HepG2 (cell line): ENCODE measurements around the gene ZNF888. TPM values are rescaled to one million over a fixed set of nuclear protein-coding genes. Genes with fewer than 3 reads are reported as not detected.

Experiments used
- ATAC-seq: fragments of 200-7000 bp; cut with Tn5 transposase; 3 replicates; pipeline ENCODE4 v1.9.1; 2020; ENCODE audit warnings: mild to moderate bottlenecking, moderate library complexity
- BruUV-seq: library from RNA; stranded (reverse); fragments of 400-500 nt; replicated peaks from 2 replicates; lab custom pipeline; 2021; lab: Mats Ljungman, UMichigan
- CTCF ChIA-PET: fragments of 300-600 bp; formaldehyde crosslinking; extraction: SDS; loops from one replicate; lab custom pipeline; 2021; ENCODE audit warnings: low total read pairs, inconsistent platforms, low intra/inter-chr PET ratio; lab: Yijun Ruan, JAX
- POLR2A ChIA-PET: fragments of 350-600 bp; sonication (Branson Sonifier 250); formaldehyde crosslinking; loops from one replicate; lab custom pipeline; 2020; ENCODE audit warnings: antibody characterized with exemption, inconsistent platforms; lab: Yijun Ruan, JAX
- DNase-seq: peaks from one replicate; pipeline ENCODE4 v3.0.0-alpha.2; 2015; ENCODE audit warnings: low spot score
- FAIRE-seq: peaks from 3 replicates; lab custom pipeline; 2011; peaks lifted over from hg19 to GRCh38; lab: Jason Lieb, UNC
- H2AFZ ChIP-seq: one replicate; pipeline ENCODE4 v1.6.1; 2011; ENCODE audit warnings: low read length, inconsistent platforms
- H3K27ac ChIP-seq: fragments of 300-600 bp; 3 replicates; pipeline ENCODE4 v1.8.0; 2011; ENCODE audit warnings: mixed run types, mild to moderate bottlenecking, mixed read lengths, low read length, inconsistent platforms; ENCODE audit not compliant: insufficient read depth; ENCODE audit errors: extremely low read length
- H3K27me3 ChIP-seq, 2 experiments: fragments of 200-600 bp in 1 of 2; 2 replicates in 1 of 2; 3 replicates in 1 of 2; pipeline versions ENCODE4 v1.6.0 to v1.8.0; 2011; ENCODE audit warnings: low read length in 2 of 2, mild to moderate bottlenecking in 2 of 2, moderate library complexity in 2 of 2, inconsistent platforms in 1 of 2; ENCODE audit not compliant: insufficient read depth in 2 of 2, control insufficient read depth in 1 of 2
- H3K36me3 ChIP-seq, 2 experiments: fragments of 200-600 bp in 1 of 2; replicated peaks in 1 of 2; 2 replicates in 1 of 2; 3 replicates in 1 of 2; pipeline versions ENCODE4 v1.5.1 to v1.8.0; 2011; ENCODE audit warnings: low read length in 2 of 2, inconsistent platforms in 1 of 2; ENCODE audit not compliant: insufficient read depth in 2 of 2, control insufficient read depth in 1 of 2
- H3K4me1 ChIP-seq: 2 replicates; pipeline ENCODE4 v1.5.1; 2012; ENCODE audit warnings: low read length, inconsistent platforms; ENCODE audit not compliant: insufficient read depth
- H3K4me2 ChIP-seq: 2 replicates; pipeline ENCODE4 v1.6.0; 2011; ENCODE audit warnings: low read depth, low read length, inconsistent platforms
- H3K4me3 ChIP-seq, 3 experiments: fragments of 200-600 bp in 1 of 3; sonication (generic), shearing (Covaris generic) in 1 of 3; replicated peaks in 1 of 3; 2 replicates each; pipeline ENCODE4 v1.5.1; 2011 to 2016; ENCODE audit warnings: low read length in 3 of 3, inconsistent platforms in 2 of 3, low read depth in 2 of 3, mild to moderate bottlenecking in 2 of 3, control low read depth in 1 of 3, mixed read lengths in 1 of 3; ENCODE audit not compliant: insufficient read depth in 1 of 3
- H3K79me2 ChIP-seq: one replicate; pipeline ENCODE4 v1.6.1; 2011; ENCODE audit warnings: low read length, inconsistent platforms; ENCODE audit not compliant: insufficient read depth
- H3K9ac ChIP-seq: 2 replicates; pipeline ENCODE4 v1.6.0; 2011; ENCODE audit warnings: mild to moderate bottlenecking, low read depth, low read length, inconsistent platforms; ENCODE audit not compliant: insufficient read depth
- H3K9me3 ChIP-seq: 2 replicates; pipeline ENCODE4 v1.5.1; 2012; ENCODE audit warnings: mild to moderate bottlenecking, low read length
- H4K20me1 ChIP-seq: 2 replicates; pipeline ENCODE4 v1.6.0; 2011; ENCODE audit warnings: inconsistent platforms, mild to moderate bottlenecking, low read length, moderate library complexity; ENCODE audit not compliant: insufficient read depth
- CBFB ChIP-seq: sonication (generic); formaldehyde crosslinking; IDR thresholded peaks from 2 replicates; pipeline ENCODE4 v1.4.0; 2020; ENCODE audit warnings: missing genetic modification reagents
- KLF16 ChIP-seq, 2 experiments: sonication (generic) in 1 of 2; formaldehyde crosslinking in 1 of 2; IDR thresholded peaks; 2 replicates each; pipeline versions ENCODE4 v1.6.1 to v1.8.0; 2016 to 2023; ENCODE audit warnings: missing genetic modification reagents in 2 of 2, missing compliant biosample characterization in 1 of 2
- NCOA2 ChIP-seq: sonication (generic); formaldehyde crosslinking; IDR thresholded peaks from 2 replicates; pipeline ENCODE4 v1.8.0; 2022; ENCODE audit warnings: inconsistent platforms
- NFATC3 ChIP-seq: sonication (generic); formaldehyde crosslinking; IDR thresholded peaks from 2 replicates; pipeline ENCODE4 v1.5.1; 2020; ENCODE audit warnings: mild to moderate bottlenecking, missing genetic modification reagents
- PCBP1 ChIP-seq: fragments of 200-400 bp; formaldehyde crosslinking; IDR thresholded peaks from 2 replicates; pipeline ENCODE4 v1.6.1; 2017; ENCODE audit warnings: mild to moderate bottlenecking, low read depth, low read length, borderline replicate concordance
- PLRG1 ChIP-seq: fragments of 450-650 bp; conservative IDR thresholded peaks from 2 replicates; pipeline ENCODE4 v1.6.1; 2016
- ZBTB44 ChIP-seq: sonication (generic); formaldehyde crosslinking; IDR thresholded peaks from 2 replicates; pipeline ENCODE4 v1.4.0; 2020; ENCODE audit warnings: missing genetic modification reagents
- ZC3H13 ChIP-seq: sonication (generic); formaldehyde crosslinking; IDR thresholded peaks from 2 replicates; pipeline ENCODE4 v1.8.1; 2023; ENCODE audit warnings: mild to moderate bottlenecking, missing genetic modification reagents, moderate library complexity
- ZFAT ChIP-seq: sonication (generic); formaldehyde crosslinking; conservative IDR thresholded peaks from 2 replicates; pipeline ENCODE4 v1.8.1; 2023; ENCODE audit warnings: missing genetic modification reagents, inconsistent platforms
- ZNF18 ChIP-seq: sonication (generic); formaldehyde crosslinking; IDR thresholded peaks from 2 replicates; pipeline ENCODE4 v1.8.0; 2022; ENCODE audit warnings: mild to moderate bottlenecking, missing genetic modification reagents; ENCODE audit not compliant: insufficient replicate concordance
- ZNF713 ChIP-seq: sonication (generic); formaldehyde crosslinking; IDR thresholded peaks from 2 replicates; pipeline ENCODE4 v1.4.0; 2020; ENCODE audit warnings: mild to moderate bottlenecking, missing genetic modification reagents
- ZNF749 ChIP-seq: sonication (generic); formaldehyde crosslinking; IDR thresholded peaks from 2 replicates; pipeline ENCODE4 v1.8.0; 2022; ENCODE audit warnings: mild to moderate bottlenecking, missing genetic modification reagents, moderate library complexity, borderline replicate concordance
- WGBS: methylation state at CpG from one replicate; pipeline ENCODE4 v1.1.6; 2017; ENCODE audit warnings: low lambda C conversion rate; 5-methylcytosine and 5-hydroxymethylcytosine counted together
- in situ Hi-C: cut with HindIII; loops from 2 replicates; pipeline ENCODE4 v1.10.0; 2017; ENCODE audit warnings: low pct_unique_long_range_greater_than_20kb; ENCODE audit not compliant: extremely low pct_ligation_motif_present
- intact Hi-C: fragments of 100-400 bp; cut with micrococcal nuclease; formaldehyde crosslinking; loops from one replicate; pipeline ENCODE4 v1.10.0; 2022; ENCODE audit not compliant: unreplicated experiment
- polyA plus RNA-seq, 8 experiments: library from polyadenylated mRNA; depleted of rRNA in 3 of 8; stranded (reverse) in 7 of 8; unstranded in 1 of 8; fragments of >200 nt; fragmentation: Illumina TruSeq in 4 of 8; extraction: Trizol in 4 of 8; gene quantifications; 2 replicates each; pipeline versions ENCODE4 v1.2.1 to v1.2.3, GENCODE V29; 2011 to 2016; ENCODE audit warnings: low read depth in 4 of 8, missing spikeins in 1 of 8, mixed read lengths in 1 of 8; ENCODE audit not compliant: insufficient read depth in 1 of 8
- total RNA-seq, 5 experiments: library from RNA; depleted of rRNA; stranded (reverse); fragments of >200 nt; fragmentation: Illumina TruSeq; extraction: Trizol; gene quantifications; 2 replicates each; pipeline ENCODE4 v1.2.3, GENCODE V29; 2016; ENCODE audit warnings: low read depth in 1 of 5
- TF ChIP-seq, protein P1 (sequence below): sonication (generic); formaldehyde crosslinking; conservative IDR thresholded peaks from 2 replicates; pipeline ENCODE4 v1.4.0; 2020; ENCODE audit warnings: missing genetic modification reagents

ZNF888 gene
- total and polyA plus RNA-seq, 2 of the 13 experiments (the other 11 are each of a cell fraction or from before 2014, with no cell fraction given) = 1.7 to 7.6 TPM

GRCh38 chr19:52898101-52898500 is 25.1 kb downstream of the ZNF888 start:
- H3K27ac ChIP-seq = no peak overlapping the region
- DNase-seq (no peak), ATAC-seq (no peak), FAIRE-seq (no peak)
- no TSS peak for BruUV-seq
- H3K4me3 ChIP-seq = no peak overlapping the region
- H2AFZ ChIP-seq = no peak overlapping the region
- no peaks in the 10 kb centered on the region for H3K4me1 ChIP-seq
- intact Hi-C loops = no loop called here
- H4K20me1 ChIP-seq = no peaks in the 10 kb centered on the region
- H3K36me3 ChIP-seq = no peaks in the 10 kb centered on the region
- TF ChIP-seq ZNF713 (CRISPR knock-in tag) (no peak), NCOA2 (CRISPR knock-in tag) (no peak), KLF16 (CRISPR knock-in tag; IDR thresholded peaks at IDR 0.05) (no peak), ZNF749 (CRISPR knock-in tag) (no peak), ZC3H13 (CRISPR knock-in tag) (no peak), CBFB (CRISPR knock-in tag) (no peak), ZFAT (CRISPR knock-in tag) (no peak), PCBP1 (no peak)
- H3K9ac ChIP-seq = no peak overlapping the region
- H3K4me2 ChIP-seq = no peak overlapping the region
- ChIA-PET POLR2A (no interaction called here), CTCF (no interaction called here)
- H3K79me2 ChIP-seq = no peaks in the 10 kb centered on the region
- no peaks in the 10 kb centered on the region for H3K27me3 ChIP-seq
- in situ Hi-C loops = no loop called here
- peaks cover 30% of the 10 kb centered on the region for H3K9me3 ChIP-seq
- 88% methylated on average over 15 of the region's 15 CpGs for WGBS

DNA sequence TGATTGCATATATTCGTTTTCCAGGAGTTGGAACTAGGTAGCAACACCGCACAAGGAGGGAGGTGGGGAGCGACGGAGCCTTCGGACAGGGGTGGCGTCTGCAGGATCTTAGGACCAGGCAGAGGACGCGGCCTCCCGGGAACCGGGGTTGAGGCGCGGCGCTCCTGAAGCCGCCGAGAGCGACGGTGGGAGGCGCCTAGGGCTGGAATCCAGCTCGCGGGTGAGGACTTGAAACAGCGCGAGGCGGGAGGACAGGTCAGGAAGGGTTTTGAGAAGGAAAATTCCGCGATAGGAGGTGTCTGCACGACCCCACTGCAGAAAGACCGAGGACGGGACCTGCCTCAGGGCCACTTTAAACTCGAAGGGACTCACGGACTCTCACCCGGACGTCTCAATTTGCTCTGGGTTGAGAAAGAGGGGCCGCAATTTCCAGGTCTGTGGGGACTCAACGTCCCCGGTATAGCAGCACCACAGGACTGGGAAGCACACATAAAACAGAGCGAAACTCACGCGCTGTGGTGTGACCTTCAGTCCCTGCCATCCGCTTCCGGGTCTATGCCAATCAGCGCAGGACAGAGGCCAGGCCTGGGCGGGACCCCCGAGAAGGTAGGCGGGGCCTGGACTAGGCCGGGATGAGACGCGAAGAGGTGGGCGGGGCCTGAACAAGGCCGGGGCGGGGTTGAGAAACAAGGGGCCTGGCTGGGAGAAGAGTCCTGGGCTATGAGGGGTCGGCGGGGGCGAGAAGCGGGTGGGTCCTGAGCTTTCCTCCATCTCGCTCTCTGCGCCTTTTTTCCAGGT is 25.9 kb downstream of the ZNF888 start, which contains the start of gene ZNF320:
Gene ZNF320 (minus strand): TSS at position 498 of the 798 bp plus-strand sequence. CDS start 7,380 bp downstream, outside the sequence.
- Histone ChIP-seq H3K9me3 (peaks cover 30% of the 10 kb centered on the region), H3K4me2 (no peak within 1 kb of the TSS), H3K9ac (no peak within 1 kb of the TSS), H2AFZ (no peak within 1 kb of the TSS), H3K79me2 (no peaks in the 10 kb centered on the region), H3K4me1 (no peaks in the 10 kb centered on the region), H3K27ac (no peak within 1 kb of the TSS), H4K20me1 (no peaks in the 10 kb centered on the region), H3K36me3 (no peaks in the 10 kb centered on the region), H3K4me3 (no peak within 1 kb of the TSS), H3K27me3 (no peaks in the 10 kb centered on the region)
- CTCF ChIA-PET = no interaction called here
- POLR2A ChIA-PET = no interaction called here
- intact Hi-C loops = no loop called here
- in situ Hi-C loops = no loop called here
- no peak for DNase-seq
- WGBS = 82% methylated on average over 55 of the region's 56 CpGs
- ATAC-seq = no peak
- no TSS peak for BruUV-seq
- no peak for FAIRE-seq
- no peak for TF ChIP-seq PLRG1
- TF ChIP-seq ZBTB44 (CRISPR knock-in tag) = no peak
- TF ChIP-seq, protein P1, sequence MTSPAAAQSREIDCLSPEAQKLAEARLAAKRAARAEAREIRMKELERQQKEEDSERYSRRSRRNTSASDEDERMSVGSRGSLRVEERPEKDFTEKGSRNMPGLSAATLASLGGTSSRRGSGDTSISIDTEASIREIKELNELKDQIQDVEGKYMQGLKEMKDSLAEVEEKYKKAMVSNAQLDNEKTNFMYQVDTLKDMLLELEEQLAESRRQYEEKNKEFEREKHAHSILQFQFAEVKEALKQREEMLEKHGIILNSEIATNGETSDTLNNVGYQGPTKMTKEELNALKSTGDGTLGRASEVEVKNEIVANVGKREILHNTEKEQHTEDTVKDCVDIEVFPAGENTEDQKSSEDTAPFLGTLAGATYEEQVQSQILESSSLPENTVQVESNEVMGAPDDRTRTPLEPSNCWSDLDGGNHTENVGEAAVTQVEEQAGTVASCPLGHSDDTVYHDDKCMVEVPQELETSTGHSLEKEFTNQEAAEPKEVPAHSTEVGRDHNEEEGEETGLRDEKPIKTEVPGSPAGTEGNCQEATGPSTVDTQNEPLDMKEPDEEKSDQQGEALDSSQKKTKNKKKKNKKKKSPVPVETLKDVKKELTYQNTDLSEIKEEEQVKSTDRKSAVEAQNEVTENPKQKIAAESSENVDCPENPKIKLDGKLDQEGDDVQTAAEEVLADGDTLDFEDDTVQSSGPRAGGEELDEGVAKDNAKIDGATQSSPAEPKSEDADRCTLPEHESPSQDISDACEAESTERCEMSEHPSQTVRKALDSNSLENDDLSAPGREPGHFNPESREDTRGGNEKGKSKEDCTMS (CRISPR knock-in tag) = no peak
- TF ChIP-seq ZNF18 (CRISPR knock-in tag) = no peak
- no peak for TF ChIP-seq NFATC3
